ENCODE measurements around the gene ZNF362.

Gene ZNF362

GRCh38 chr1:33327587-33328325 lies 71.5 kb downstream of the ZNF362 start:
- no peak for DNase-seq

GRCh38 chr1:33328817-33329216 lies 72.5 kb downstream of the ZNF362 start:
- no peak for DNase-seq

- DNase-seq, result no peak
Observed at GRCh38 chr1:33329600-33330305, 73.5 kb downstream of the ZNF362 start.

- no peak for DNase-seq
Observed at GRCh38 chr1:33330361-33330890, 74.1 kb downstream of the ZNF362 start.

- no peak for DNase-seq
Observed at GRCh38 chr1:33330906-33331305, 74.6 kb downstream of the ZNF362 start.

GRCh38 chr1:33331444-33332356 lies 75.4 kb downstream of the ZNF362 start:
- no peak for DNase-seq

- DNase-seq, result no peak
Observed at GRCh38 chr1:33332357-33332789, 76.1 kb downstream of the ZNF362 start.

- no peak for DNase-seq
Observed at GRCh38 chr1:33332881-33333280, 76.6 kb downstream of the ZNF362 start.

- DNase-seq, result no peak
Observed at GRCh38 chr1:33334081-33334552, 77.8 kb downstream of the ZNF362 start.

GRCh38 chr1:33335020-33335419 lies 78.7 kb downstream of the ZNF362 start:
- no peak for DNase-seq

GRCh38 chr1:33336580-33336979 lies 80.3 kb downstream of the ZNF362 start:
- DNase-seq, result no peak

GRCh38 chr1:33337441-33337840 lies 81.1 kb downstream of the ZNF362 start:
- DNase-seq, result no peak

- DNase-seq, result no peak
Observed at GRCh38 chr1:33338048-33338439, 81.8 kb downstream of the ZNF362 start.

- DNase-seq, result no peak
Observed at GRCh38 chr1:33338440-33339211, 82.3 kb downstream of the ZNF362 start.

- DNase-seq, result no peak
Observed at GRCh38 chr1:33339413-33339812, 83.1 kb downstream of the ZNF362 start.

- no peak for DNase-seq
Observed at GRCh38 chr1:33341190-33341589, 84.9 kb downstream of the ZNF362 start.

- no peak for DNase-seq
Observed at GRCh38 chr1:33342041-33342723, 85.9 kb downstream of the ZNF362 start.

GRCh38 chr1:33343539-33343938 lies 87.2 kb downstream of the ZNF362 start:
- DNase-seq, result no peak

GRCh38 chr1:33344896-33345560 lies 88.7 kb downstream of the ZNF362 start:
- no peak for DNase-seq

- DNase-seq, result no peak
Observed at GRCh38 chr1:33346533-33346926, 90.2 kb downstream of the ZNF362 start.

Data from right kidney (tissue), 1 donor.